Coronary artery (tissue), 2 donors: ENCODE results near the gene SCYL2.
"Not testable (repeated sequence)": the region's sequence is repeated elsewhere in the genome, so short reads cannot be mapped to it uniquely, and the experiment has no call there.

Experiments
- DNase-seq: peaks from one replicate; pipeline ENCODE4 v3.0.0-alpha.2; 2017; ENCODE audit warnings: low spot score
- H3K27ac ChIP-seq, 2 donors: fragments of 200-600 bp; sonication (generic); one replicate each; pipeline ENCODE4 v1.5.1; 2016 to 2019
- H3K4me3 ChIP-seq: fragments of 200-600 bp; sonication (generic); 2 replicates; pipeline ENCODE4 v1.5.1; 2016; ENCODE audit warnings: mild to moderate bottlenecking, moderate library complexity
- CTCF ChIP-seq: fragments of 200-600 bp; sonication (generic); IDR thresholded peaks from one replicate; pipeline ENCODE4 v1.5.1; 2019; ENCODE audit warnings: antibody characterized with exemption

Gene SCYL2

GRCh38 chr12:100329800-100330199 lies 62.8 kb downstream of the SCYL2 start:
- no peak for TF ChIP-seq CTCF
- H3K27ac ChIP-seq, result no peak overlapping the region
- DNase-seq, result no peak
- H3K4me3 ChIP-seq, result no peak overlapping the region

- TF ChIP-seq CTCF, result no peak
- Histone ChIP-seq H3K27ac (no peak overlapping the region), H3K4me3 (no peak overlapping the region)
- DNase-seq, result no peak
These were observed 64.9 kb downstream of the SCYL2 start for GRCh38 chr12:100331871-100332270.

- H3K4me3 ChIP-seq, result no peak overlapping the region
- TF ChIP-seq CTCF, result no peak
- DNase-seq, result no peak
These were observed 65.9 kb downstream of the SCYL2 start for GRCh38 chr12:100332852-100333251.

GRCh38 chr12:100337299-100337698 lies 70.3 kb downstream of the SCYL2 start:
- no peak for TF ChIP-seq CTCF
- DNase-seq, result no peak
- Histone ChIP-seq H3K27ac (no peak overlapping the region), H3K4me3 (no peak overlapping the region)

More at GRCh38 chr12:100332852-100333251, 65.9 kb downstream of the SCYL2 start:
- no peak overlapping the region for H3K27ac ChIP-seq

GRCh38 chr12:100337727-100338126 lies 70.8 kb downstream of the SCYL2 start:
- no peak for TF ChIP-seq CTCF
- H3K27ac ChIP-seq, result no peak overlapping the region
- DNase-seq, result no peak
- no peak overlapping the region for H3K4me3 ChIP-seq

GRCh38 chr12:100339071-100339470 lies 72.1 kb downstream of the SCYL2 start:
- Histone ChIP-seq H3K27ac (no peak overlapping the region), H3K4me3 (no peak overlapping the region)
- no peak for DNase-seq
- no peak for TF ChIP-seq CTCF

- H3K4me3 ChIP-seq, DNase-seq: not testable (repeated sequence)
These were observed 75.9 kb downstream of the SCYL2 start for GRCh38 chr12:100342897-100343296.

GRCh38 chr12:100344351-100344750 lies 77.4 kb downstream of the SCYL2 start:
- not testable (repeated sequence) for H3K27ac ChIP-seq, H3K4me3 ChIP-seq, DNase-seq

More at GRCh38 chr12:100342897-100343296, 75.9 kb downstream of the SCYL2 start:
- H3K27ac ChIP-seq, result not testable (repeated sequence)
